H1 (cell line): Measurements from ENCODE around the gene HSCB. TPM values are rescaled to one million over a fixed set of nuclear protein-coding genes. Genes with fewer than 3 reads are reported as not detected.

Experiments
- CTCF ChIA-PET: fragments of 300-600 bp; sonication (Branson Sonifier 250); formaldehyde crosslinking; loops from one replicate; lab custom pipeline; 2021; ENCODE audit not compliant: partially characterized antibody; lab: Charles Lee
- POLR2A ChIA-PET: fragments of 300-600 bp; sonication (Branson Sonifier 250); formaldehyde crosslinking; loops from one replicate; lab custom pipeline; 2021; ENCODE audit warnings: inconsistent platforms; ENCODE audit not compliant: partially characterized antibody; lab: Charles Lee
- DNase-seq, 2 experiments: peaks; one replicate each; pipeline versions ENCODE4 v3.0.0 to v3.0.0-alpha.2; 2010 to 2022; ENCODE audit warnings: low spot score in 2 of 2, low read depth in 1 of 2, mixed read lengths in 1 of 2
- FAIRE-seq: peaks from 2 replicates; lab custom pipeline; 2011; peaks lifted over from hg19 to GRCh38; lab: Jason Lieb, UNC
- H2AFZ ChIP-seq: 2 replicates; pipeline ENCODE4 v1.8.1; 2012; ENCODE audit warnings: low read length, inconsistent platforms
- H2AK5ac ChIP-seq: 2 replicates; pipeline ENCODE4 v1.6.1; 2013; ENCODE audit warnings: low read depth, low read length
- H2BK120ac ChIP-seq: replicated peaks from 2 replicates; pipeline ENCODE3; 2013; ENCODE audit warnings: low read depth, low read length, inconsistent platforms
- H2BK12ac ChIP-seq: 2 replicates; pipeline ENCODE4 v1.6.1; 2013; ENCODE audit warnings: low read depth, low read length
- H2BK15ac ChIP-seq: 2 replicates; pipeline ENCODE4 v1.6.1; 2013; ENCODE audit warnings: low read length
- H2BK20ac ChIP-seq: 2 replicates; pipeline ENCODE4 v1.6.1; 2013; ENCODE audit warnings: low read length
- H2BK5ac ChIP-seq: 2 replicates; pipeline ENCODE4 v1.6.1; 2013; ENCODE audit warnings: low read depth, low read length
- H3K14ac ChIP-seq: 2 replicates; pipeline ENCODE4 v1.6.1; 2013; ENCODE audit warnings: inconsistent platforms; ENCODE audit not compliant: insufficient read length
- H3K18ac ChIP-seq: 2 replicates; pipeline ENCODE4 v1.6.1; 2013; ENCODE audit warnings: low read length; ENCODE audit errors: extremely low read depth
- H3K23ac ChIP-seq: 2 replicates; pipeline ENCODE4 v1.6.1; 2013; ENCODE audit warnings: inconsistent platforms; ENCODE audit not compliant: insufficient read length
- H3K23me2 ChIP-seq: 2 replicates; pipeline ENCODE4 v1.6.1; 2013; ENCODE audit warnings: low read depth, low read length
- H3K27ac ChIP-seq: 2 replicates; pipeline ENCODE4 v1.6.1; 2011; ENCODE audit warnings: low read depth, low read length, inconsistent platforms
- H3K27me3 ChIP-seq, 4 experiments: replicated peaks in 1 of 4; 1 replicate in 1 of 4; 2 replicates in 3 of 4; pipeline versions ENCODE4 v1.6.1 to v1.8.1; 2011 to 2013; ENCODE audit warnings: low read length in 3 of 4, mild to moderate bottlenecking in 3 of 4, inconsistent platforms in 2 of 4, mixed read lengths in 2 of 4, moderate library complexity in 1 of 4; ENCODE audit not compliant: control insufficient read depth in 3 of 4, insufficient read depth in 3 of 4; ENCODE audit errors: extremely low read depth in 1 of 4
- H3K36me3 ChIP-seq, 4 experiments: 2 replicates each; pipeline versions ENCODE4 v1.6.1 to v1.8.1; 2011 to 2013; ENCODE audit warnings: mild to moderate bottlenecking in 4 of 4, low read length in 3 of 4, moderate library complexity in 2 of 4, control low read depth in 1 of 4, inconsistent platforms in 1 of 4; ENCODE audit not compliant: insufficient read depth in 4 of 4, control insufficient read depth in 2 of 4
- H3K4ac ChIP-seq: replicated peaks from 2 replicates; pipeline ENCODE3; 2013; ENCODE audit warnings: low read length, low read depth, mixed read lengths, inconsistent platforms; ENCODE audit not compliant: insufficient read length
- H3K4me1 ChIP-seq, 4 experiments: replicated peaks in 1 of 4; 1 replicate in 1 of 4; 2 replicates in 3 of 4; pipeline versions ENCODE4 v1.6.1 to v1.8.1; 2011 to 2013; ENCODE audit warnings: low read length in 3 of 4, inconsistent platforms in 2 of 4, mixed read lengths in 1 of 4; ENCODE audit not compliant: insufficient read depth in 4 of 4, control insufficient read depth in 3 of 4
- H3K4me2 ChIP-seq, 2 experiments: 2 replicates each; pipeline versions ENCODE4 v1.6.1 to v1.8.1; 2011 to 2013; ENCODE audit warnings: low read depth in 2 of 2, low read length in 2 of 2, control low read depth in 1 of 2, inconsistent platforms in 1 of 2, mild to moderate bottlenecking in 1 of 2; ENCODE audit not compliant: insufficient read depth in 1 of 2
- H3K4me3 ChIP-seq, 4 experiments: fragments of 200-600, 300-600 bp in 1 of 4; sonication (generic), shearing (Covaris generic), sonication (Bioruptor Twin) in 1 of 4; 2 replicates each; pipeline versions ENCODE4 v1.5.1 to v1.8.1; 2011 to 2016; ENCODE audit warnings: low read length in 4 of 4, low read depth in 3 of 4, control low read depth in 2 of 4, inconsistent platforms in 2 of 4, mild to moderate bottlenecking in 2 of 4, mixed read lengths in 1 of 4, moderate library complexity in 1 of 4; ENCODE audit not compliant: insufficient read depth in 2 of 4; ENCODE audit errors: extremely low read depth in 1 of 4
- H3K56ac ChIP-seq: replicated peaks from 2 replicates; pipeline ENCODE3; 2013; ENCODE audit warnings: low read depth, mild to moderate bottlenecking, mixed read lengths, low read length, inconsistent platforms; ENCODE audit not compliant: insufficient read length
- H3K79me1 ChIP-seq: 2 replicates; pipeline ENCODE4 v1.6.1; 2013; ENCODE audit warnings: low read depth, low read length, control low read depth
- H3K79me2 ChIP-seq, 2 experiments: 2 replicates each; pipeline versions ENCODE4 v1.6.1 to v1.8.1; 2012 to 2013; ENCODE audit warnings: low read length in 2 of 2, mild to moderate bottlenecking in 2 of 2, inconsistent platforms in 1 of 2; ENCODE audit not compliant: insufficient read depth in 2 of 2, control insufficient read depth in 1 of 2
- H3K9ac ChIP-seq, 4 experiments: replicated peaks in 1 of 4; 1 replicate in 1 of 4; 2 replicates in 3 of 4; pipeline versions ENCODE4 v1.6.1 to v1.8.1; 2011 to 2013; ENCODE audit warnings: low read depth in 3 of 4, low read length in 3 of 4, control low read depth in 2 of 4, mild to moderate bottlenecking in 2 of 4, moderate library complexity in 2 of 4, inconsistent platforms in 1 of 4; ENCODE audit errors: extremely low read depth in 1 of 4
- H3K9me3 ChIP-seq, 2 experiments: 2 replicates each; pipeline versions ENCODE4 v1.6.1 to v1.8.1; 2012 to 2013; ENCODE audit warnings: mild to moderate bottlenecking in 2 of 2, moderate library complexity in 2 of 2, control low read depth in 1 of 2, inconsistent platforms in 1 of 2, low read depth in 1 of 2, low read length in 1 of 2, mixed read lengths in 1 of 2; ENCODE audit not compliant: insufficient read depth in 2 of 2
- H4K20me1 ChIP-seq, 2 experiments: replicated peaks in 1 of 2; 2 replicates each; pipeline versions ENCODE3 to v1.8.1; 2011 to 2013; ENCODE audit warnings: inconsistent platforms in 2 of 2, low read length in 2 of 2, mild to moderate bottlenecking in 1 of 2; ENCODE audit not compliant: insufficient read depth in 2 of 2, control insufficient read depth in 1 of 2
- H4K5ac ChIP-seq: 2 replicates; pipeline ENCODE4 v1.6.1; 2013; ENCODE audit warnings: low read length, low read depth, mixed read lengths, inconsistent platforms; ENCODE audit not compliant: insufficient read length
- H4K8ac ChIP-seq: 2 replicates; pipeline ENCODE4 v1.8.0; 2013; ENCODE audit warnings: mild to moderate bottlenecking, moderate library complexity, low read length, inconsistent platforms; ENCODE audit not compliant: insufficient read depth; ENCODE audit errors: extremely low read depth
- H4K91ac ChIP-seq: replicated peaks from 2 replicates; pipeline ENCODE3; 2013; ENCODE audit warnings: low read length, mixed read lengths, inconsistent platforms; ENCODE audit not compliant: insufficient read length
- CBX5 ChIP-seq: fragments of 300-800, 300-1000 bp; sonication (generic); IDR thresholded peaks from 2 replicates; pipeline ENCODE4 v1.7.1; 2016; ENCODE audit warnings: antibody characterized with exemption, low read length, low read depth
- CREB1 ChIP-seq: IDR thresholded peaks from 2 replicates; pipeline ENCODE4 v1.6.1; 2012; ENCODE audit warnings: inconsistent platforms
- EZH2 ChIP-seq: fragments of 200-600 bp; sonication (generic); IDR thresholded peaks from 2 replicates; pipeline ENCODE4 v1.7.1; 2012; ENCODE audit warnings: low read depth, mild to moderate bottlenecking, moderate library complexity, low read length, inconsistent platforms; ENCODE audit not compliant: severe bottlenecking
- GTF2F1 ChIP-seq: IDR thresholded peaks from 2 replicates; pipeline ENCODE4 v1.6.1; 2012; ENCODE audit warnings: low read depth, low read length, improper control_type of control experiment, borderline replicate concordance
- HDAC6 ChIP-seq: IDR thresholded peaks from one replicate; pipeline ENCODE4 v1.7.1; 2012; ENCODE audit warnings: low read depth, mild to moderate bottlenecking, inconsistent platforms, low read length, moderate library complexity
- JUND ChIP-seq: IDR thresholded peaks from 2 replicates; pipeline ENCODE4 v1.6.1; 2011; ENCODE audit warnings: mild to moderate bottlenecking, improper control_type of control experiment, low read length
- RNF2 ChIP-seq: fragments of 200-900, 300-1000 bp; sonication (generic); IDR thresholded peaks from 2 replicates; pipeline ENCODE4 v1.7.1; 2016; ENCODE audit warnings: borderline replicate concordance, low read depth, mild to moderate bottlenecking, antibody characterized with exemption, low read length; ENCODE audit not compliant: poor library complexity, severe bottlenecking; ENCODE audit errors: missing control alignments
- SAP30 ChIP-seq: fragments of 300-600 bp; sonication (generic); IDR thresholded peaks from 2 replicates; pipeline ENCODE4 v1.7.1; 2012; ENCODE audit warnings: low read length, moderate library complexity, mild to moderate bottlenecking, inconsistent platforms; ENCODE audit not compliant: insufficient read depth, insufficient replicate concordance
- TAF7 ChIP-seq: optimal IDR thresholded peaks from 2 replicates; pipeline ENCODE3; 2011; ENCODE audit warnings: low read depth, mild to moderate bottlenecking, inconsistent platforms, low read length, moderate library complexity, borderline replicate concordance
- YY1 ChIP-seq: IDR thresholded peaks from 2 replicates; pipeline ENCODE4 v1.6.1; 2011; ENCODE audit warnings: low read depth, mild to moderate bottlenecking, low read length
- WGBS, 2 experiments: shearing (Covaris generic) in 1 of 2; methylation state at CpG; one replicate each; pipeline versions ENCODE4 v1.1.6 to v1.1.7; 2013 to 2015; ENCODE audit warnings: low lambda C conversion rate in 2 of 2, mixed read lengths in 2 of 2, inconsistent platforms in 1 of 2, low coverage in 1 of 2, missing lambda C conversion rate in 1 of 2; ENCODE audit not compliant: insufficient replicate concordance in 2 of 2, insufficient coverage in 1 of 2, insufficient read length in 1 of 2; ENCODE audit errors: extremely low coverage in 1 of 2, missing lambda C conversion rate in 1 of 2; 5-methylcytosine and 5-hydroxymethylcytosine counted together
- polyA plus RNA-seq, 7 experiments: library from polyadenylated mRNA; depleted of rRNA in 3 of 7; stranded (reverse) in 5 of 7; unstranded in 2 of 7; fragments of >200 nt in 5 of 7; fragments of 200-250 nt in 2 of 7; gene quantifications; 1 replicate in 5 of 7; 2 replicates in 1 of 7; 4 replicates in 1 of 7; pipeline versions ENCODE4 v1.2.1 to v1.2.3, GENCODE V29; 2011 to 2013; ENCODE audit warnings: missing spikeins in 2 of 7, mixed read lengths in 2 of 7
- total RNA-seq: library from RNA; stranded (reverse); fragmentation: NEBNext Ultra II Directional; extraction: Animal tissue kit (Norgen Biotek cat#: 25700); gene quantifications from 2 replicates; pipeline ENCODE4 v1.2.1, GENCODE V29; 2021

Gene HSCB
- total and polyA plus RNA-seq, 2 of the 8 experiments (the other 6 are each of a cell fraction or from before 2014, with no cell fraction given): 14.7 to 16.6 TPM

- Histone ChIP-seq H3K4me1 (peaks cover 0 to 3% (median under 1%) of the 10 kb centered on the region in 4 experiments; a peak in 1 of 7 replicates), H2BK5ac (no peak overlapping the region), H3K14ac (no peak overlapping the region), H4K5ac (no peak overlapping the region), H4K8ac (peak overlapping the region; percentile 23; the same call in 1 of the 2 replicates), H4K91ac (no peak overlapping the region), H2AK5ac (no peak overlapping the region), H3K27me3 (no peaks in the 10 kb centered on the region), H2BK12ac (no peak overlapping the region), H2BK120ac (no peak overlapping the region), H3K79me2 (peaks cover 10 to 26% of the 10 kb centered on the region in 2 experiments), H3K4me3 (0 out of 8 replicates have a peak overlapping the region, but pooled peaks of 1 of the 4 experiments have one; percentile 0), H3K27ac (no peak overlapping the region), H3K23ac (no peak overlapping the region), H3K9me3 (no peaks in the 10 kb centered on the region), H3K9ac (no peak overlapping the region), H3K18ac (no peak overlapping the region), H3K36me3 (peaks cover 3 to 21% (median 9%) of the 10 kb centered on the region in 4 experiments; a peak in 7 of 8 replicates), H2BK15ac (no peak overlapping the region), H3K79me1 (no peaks in the 10 kb centered on the region; the same call in 1 of the 2 replicates), H2BK20ac (no peak overlapping the region), H3K4ac (no peak overlapping the region), H2AFZ (no peak overlapping the region), H3K23me2 (peaks cover 4% of the 10 kb centered on the region), H3K4me2 (peak overlapping the region in 1 of 2 experiments; percentile 84; a peak in 1 of 4 replicates), H3K56ac (no peak overlapping the region), H4K20me1 (peaks cover 1% of the 10 kb centered on the region in 2 experiments)
- DNase-seq (no peak), FAIRE-seq (no peak)
- TF ChIP-seq HDAC6 (no peak), JUND (no peak), RNF2 (no peak), YY1 (no peak), CREB1 (no peak), TAF7 (no peak), CBX5 (no peak), GTF2F1 (no peak), EZH2 (no peak), SAP30 (no peak)
- WGBS, 2 experiments: 83% methylated on average over 14 of the region's 14 CpGs; no CpG with 5 or more reads in 1 of the 2 experiments
- ChIA-PET POLR2A (interaction anchor here (0.6 to 10.0 kb wide), 9 partner anchors 8 to 579 kb away, joined by 3 to 100 read pairs (median 3); no protein-coding TSS in a partner anchor), CTCF (interaction anchor here (1.0 to 2.9 kb wide), 3 partner anchors 8 to 27 kb away, joined by 3 to 12 read pairs (median 5); no protein-coding TSS in a partner anchor)
Observed at GRCh38 chr22:28801845-28802594, 60.2 kb downstream of the HSCB start.
